ENCODE data around the gene ACP5. TPM values are rescaled to one million over a fixed set of nuclear protein-coding genes. Genes with fewer than 3 reads are reported as not detected.
"Not testable (repeated sequence)": the region's sequence is repeated elsewhere in the genome, so short reads cannot be mapped to it uniquely, and the experiment has no call there.

Gene ACP5
- total RNA-seq, 1 donor = 2.5 TPM

DNA sequence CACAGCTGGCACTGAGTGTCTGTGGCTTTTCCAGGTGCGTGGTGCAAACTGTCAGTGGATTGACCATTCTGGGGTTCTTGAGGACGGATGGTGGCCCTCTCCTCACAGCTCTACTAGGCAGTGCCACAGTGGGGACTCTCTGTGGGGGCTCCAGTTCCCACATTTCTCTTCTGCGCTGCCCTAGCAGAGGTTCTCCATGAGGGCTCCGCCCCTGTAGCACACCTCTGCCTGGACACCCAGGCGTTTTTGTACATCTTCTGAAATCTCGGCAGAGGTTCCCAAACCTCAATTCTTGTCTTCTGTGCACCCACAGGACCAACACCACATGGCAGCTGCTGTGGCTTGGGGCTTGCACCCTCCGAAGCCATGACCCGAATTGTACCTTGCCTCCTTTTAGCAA is 29.0 kb upstream of the ACP5 start:
- H2AFZ ChIP-seq (ENCODE audit: low read length) = no peak overlapping the region
- DNase-seq (ENCODE audit: insufficient read length, low spot score, missing footprints) = no peak
- no peaks in the 10 kb centered on the region for H3K9me3 ChIP-seq (ENCODE audit: low read depth, low read length)
- H3K36me3 ChIP-seq (ENCODE audit: insufficient read depth, low read length) = peaks cover 36% of the 10 kb centered on the region
- no peak overlapping the region for H3K4me2 ChIP-seq (ENCODE audit: insufficient read depth, low read length)
- H3K79me2 ChIP-seq (ENCODE audit: insufficient read depth, low read length) = peaks cover 72% of the 10 kb centered on the region
- no peak overlapping the region for H3K4me3 ChIP-seq (ENCODE audit: insufficient read depth, low read length)
- H4K20me1 ChIP-seq (ENCODE audit: insufficient read depth, low read length) = peaks cover 29% of the 10 kb centered on the region
- H3K4me1 ChIP-seq (ENCODE audit: insufficient read depth, low read length) = no peaks in the 10 kb centered on the region
- no peaks in the 10 kb centered on the region for H3K27me3 ChIP-seq (ENCODE audit: insufficient read depth, low read length)
- TF ChIP-seq, protein P1, sequence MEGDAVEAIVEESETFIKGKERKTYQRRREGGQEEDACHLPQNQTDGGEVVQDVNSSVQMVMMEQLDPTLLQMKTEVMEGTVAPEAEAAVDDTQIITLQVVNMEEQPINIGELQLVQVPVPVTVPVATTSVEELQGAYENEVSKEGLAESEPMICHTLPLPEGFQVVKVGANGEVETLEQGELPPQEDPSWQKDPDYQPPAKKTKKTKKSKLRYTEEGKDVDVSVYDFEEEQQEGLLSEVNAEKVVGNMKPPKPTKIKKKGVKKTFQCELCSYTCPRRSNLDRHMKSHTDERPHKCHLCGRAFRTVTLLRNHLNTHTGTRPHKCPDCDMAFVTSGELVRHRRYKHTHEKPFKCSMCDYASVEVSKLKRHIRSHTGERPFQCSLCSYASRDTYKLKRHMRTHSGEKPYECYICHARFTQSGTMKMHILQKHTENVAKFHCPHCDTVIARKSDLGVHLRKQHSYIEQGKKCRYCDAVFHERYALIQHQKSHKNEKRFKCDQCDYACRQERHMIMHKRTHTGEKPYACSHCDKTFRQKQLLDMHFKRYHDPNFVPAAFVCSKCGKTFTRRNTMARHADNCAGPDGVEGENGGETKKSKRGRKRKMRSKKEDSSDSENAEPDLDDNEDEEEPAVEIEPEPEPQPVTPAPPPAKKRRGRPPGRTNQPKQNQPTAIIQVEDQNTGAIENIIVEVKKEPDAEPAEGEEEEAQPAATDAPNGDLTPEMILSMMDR (IDR thresholded peaks at IDR 0.05; ENCODE audit: extremely low read depth, low read depth, low read length) = no peak
- H3K27ac ChIP-seq (ENCODE audit: low read depth, low read length) = no peak overlapping the region

DNA sequence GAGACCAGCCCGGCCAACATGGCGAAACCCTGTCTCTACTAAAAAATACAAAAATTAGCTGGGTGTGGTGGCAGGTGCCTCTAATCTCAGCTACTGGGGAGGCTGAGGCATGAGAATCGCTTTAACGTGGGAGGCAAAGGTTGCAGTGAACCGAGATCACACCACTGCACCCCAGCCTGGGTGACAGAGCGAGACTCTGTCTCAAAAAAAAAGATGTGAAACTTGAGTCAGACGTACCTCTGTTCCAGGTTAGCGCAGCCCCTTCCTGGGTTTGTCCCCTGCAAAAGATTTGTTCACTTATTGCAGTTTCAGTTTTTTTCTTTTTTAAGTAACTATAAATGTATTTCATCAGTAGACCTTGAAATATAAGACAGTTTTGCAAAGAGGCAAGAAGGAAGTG is 22.3 kb upstream of the ACP5 start:
- not testable (repeated sequence) for DNase-seq (ENCODE audit: insufficient read length, low spot score, missing footprints); H3K4me1 ChIP-seq (ENCODE audit: insufficient read depth, low read length); H3K4me2 ChIP-seq (ENCODE audit: insufficient read depth, low read length); H3K27me3 ChIP-seq (ENCODE audit: insufficient read depth, low read length); H3K27ac ChIP-seq (ENCODE audit: low read depth, low read length); H3K4me3 ChIP-seq (ENCODE audit: insufficient read depth, low read length); H2AFZ ChIP-seq (ENCODE audit: low read length); H3K9me3 ChIP-seq (ENCODE audit: low read depth, low read length)
- peaks cover 68% of the 10 kb centered on the region for H3K79me2 ChIP-seq (ENCODE audit: insufficient read depth, low read length)
- peaks cover 34% of the 10 kb centered on the region for H4K20me1 ChIP-seq (ENCODE audit: insufficient read depth, low read length)
- H3K36me3 ChIP-seq (ENCODE audit: insufficient read depth, low read length) = peaks cover 25% of the 10 kb centered on the region

DNA sequence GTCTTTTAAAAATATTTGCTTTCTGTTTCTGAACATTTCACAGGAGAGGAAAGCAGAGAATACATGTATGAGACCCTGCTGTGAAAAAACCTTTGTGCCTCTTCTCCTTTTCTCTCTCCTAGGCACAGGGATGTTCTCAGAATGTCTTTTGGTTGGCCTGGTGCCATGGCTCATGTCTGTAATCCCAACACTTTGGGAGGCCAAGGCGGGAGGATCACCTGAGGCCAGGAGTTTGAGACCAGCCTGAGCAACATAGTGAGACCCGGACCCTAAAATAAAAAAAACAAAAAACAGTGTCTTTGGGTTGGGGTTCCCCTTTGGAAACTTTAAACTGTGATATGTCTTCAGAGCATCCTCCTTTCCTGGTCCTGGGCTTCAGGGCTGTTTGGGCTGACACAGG is 21.3 kb upstream of the ACP5 start:
- Histone ChIP-seq H3K79me2 (ENCODE audit: insufficient read depth, low read length) (peaks cover 60% of the 10 kb centered on the region), H4K20me1 (ENCODE audit: insufficient read depth, low read length) (peaks cover 25% of the 10 kb centered on the region), H3K27me3 (ENCODE audit: insufficient read depth, low read length) (no peaks in the 10 kb centered on the region), H2AFZ (ENCODE audit: low read length) (no peak overlapping the region), H3K36me3 (ENCODE audit: insufficient read depth, low read length) (peaks cover 15% of the 10 kb centered on the region), H3K4me3 (ENCODE audit: insufficient read depth, low read length) (no peak overlapping the region), H3K9me3 (ENCODE audit: low read depth, low read length) (no peaks in the 10 kb centered on the region), H3K27ac (ENCODE audit: low read depth, low read length) (no peak overlapping the region), H3K4me1 (ENCODE audit: insufficient read depth, low read length) (peaks cover 8% of the 10 kb centered on the region), H3K4me2 (ENCODE audit: insufficient read depth, low read length) (peak overlapping the region; percentile 87)
- no peak for DNase-seq (ENCODE audit: insufficient read length, low spot score, missing footprints)
- TF ChIP-seq, protein P1 (IDR thresholded peaks at IDR 0.05; ENCODE audit: extremely low read depth, low read depth, low read length) = no peak

DNA sequence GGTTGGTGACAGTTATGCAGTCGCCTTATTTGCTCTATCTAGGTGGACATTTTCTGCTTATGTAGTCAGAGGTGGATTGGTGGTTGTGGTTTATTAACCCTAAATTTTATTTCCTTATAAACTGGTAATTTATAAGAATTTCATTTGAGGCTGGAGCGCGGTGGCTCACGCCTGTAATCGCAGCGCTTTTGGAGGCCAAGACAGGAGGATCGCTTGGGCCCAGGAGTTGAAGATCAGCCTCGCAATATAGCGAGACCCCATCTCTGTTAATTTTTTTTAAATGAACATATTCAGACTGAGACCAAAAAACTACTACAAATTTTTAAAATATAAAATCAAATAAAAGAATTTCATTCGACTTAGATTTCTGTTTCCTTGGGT is 20.6 kb upstream of the ACP5 start:
- Histone ChIP-seq H2AFZ (ENCODE audit: low read length) (peak overlapping the region; percentile 95), H3K27me3 (ENCODE audit: insufficient read depth, low read length) (no peaks in the 10 kb centered on the region), H3K4me1 (ENCODE audit: insufficient read depth, low read length) (peaks cover 8% of the 10 kb centered on the region), H3K27ac (ENCODE audit: low read depth, low read length) (peak overlapping the region; percentile 97), H3K4me2 (ENCODE audit: insufficient read depth, low read length) (peak overlapping the region; percentile 87), H3K9me3 (ENCODE audit: low read depth, low read length) (no peaks in the 10 kb centered on the region), H3K36me3 (ENCODE audit: insufficient read depth, low read length) (peaks cover 14% of the 10 kb centered on the region), H4K20me1 (ENCODE audit: insufficient read depth, low read length) (peaks cover 21% of the 10 kb centered on the region), H3K79me2 (ENCODE audit: insufficient read depth, low read length) (peaks cover 57% of the 10 kb centered on the region), H3K4me3 (ENCODE audit: insufficient read depth, low read length) (peak overlapping the region; percentile 99)
- TF ChIP-seq, protein P1 (IDR thresholded peaks at IDR 0.05; ENCODE audit: extremely low read depth, low read depth, low read length) = no peak
- no peak for DNase-seq (ENCODE audit: insufficient read length, low spot score, missing footprints)

Data from osteoblast (primary cell).